ENCODE measurements around the gene MED12L. TPM values are rescaled to one million over a fixed set of nuclear protein-coding genes. Genes with fewer than 3 reads are reported as not detected.
A peak's percentile ranks its signal among the peaks of the same experiment; 100 is the strongest.

Gene MED12L
- total RNA-seq, 6 donors from 2014 or later: 0.27 to 1.5 (median 0.31) TPM; not detected in 2

DNA sequence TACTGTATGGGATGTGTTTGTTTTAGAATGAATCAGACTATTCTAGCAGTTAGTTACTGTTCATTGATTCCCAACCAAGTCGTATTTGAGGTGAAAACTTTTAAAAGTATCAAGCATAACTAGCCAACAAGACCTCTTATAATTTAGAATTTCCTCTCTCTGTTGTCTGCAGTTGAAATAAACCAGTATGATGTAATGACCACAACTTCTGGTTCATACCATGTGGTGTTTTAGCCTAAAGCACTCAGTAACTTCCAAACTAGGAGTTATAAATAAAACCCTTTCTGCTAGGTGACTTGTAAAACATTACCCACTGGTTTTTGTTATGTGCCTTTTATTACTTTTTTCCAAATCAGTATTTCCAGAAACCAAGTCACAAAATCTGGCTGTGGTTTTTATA lies 318.9 kb downstream of the MED12L start:
- Histone ChIP-seq H3K9me3 (no peaks in the 10 kb centered on the region), H3K36me3 (no peaks in the 10 kb centered on the region), H3K27me3 (no peaks in the 10 kb centered on the region), H3K27ac (no peak overlapping the region), H3K4me1 (no peaks in the 10 kb centered on the region), H3K4me3 (no peak overlapping the region)
- DNase-seq (no peak), ATAC-seq (ENCODE audit: low FRiP score in 2 of 2) (peak in 1 of 2 donors; percentile 65)
- WGBS, 2 donors: 37 to 67% methylated on average over 1 of the region's 1 CpG
- TF ChIP-seq, protein P1, sequence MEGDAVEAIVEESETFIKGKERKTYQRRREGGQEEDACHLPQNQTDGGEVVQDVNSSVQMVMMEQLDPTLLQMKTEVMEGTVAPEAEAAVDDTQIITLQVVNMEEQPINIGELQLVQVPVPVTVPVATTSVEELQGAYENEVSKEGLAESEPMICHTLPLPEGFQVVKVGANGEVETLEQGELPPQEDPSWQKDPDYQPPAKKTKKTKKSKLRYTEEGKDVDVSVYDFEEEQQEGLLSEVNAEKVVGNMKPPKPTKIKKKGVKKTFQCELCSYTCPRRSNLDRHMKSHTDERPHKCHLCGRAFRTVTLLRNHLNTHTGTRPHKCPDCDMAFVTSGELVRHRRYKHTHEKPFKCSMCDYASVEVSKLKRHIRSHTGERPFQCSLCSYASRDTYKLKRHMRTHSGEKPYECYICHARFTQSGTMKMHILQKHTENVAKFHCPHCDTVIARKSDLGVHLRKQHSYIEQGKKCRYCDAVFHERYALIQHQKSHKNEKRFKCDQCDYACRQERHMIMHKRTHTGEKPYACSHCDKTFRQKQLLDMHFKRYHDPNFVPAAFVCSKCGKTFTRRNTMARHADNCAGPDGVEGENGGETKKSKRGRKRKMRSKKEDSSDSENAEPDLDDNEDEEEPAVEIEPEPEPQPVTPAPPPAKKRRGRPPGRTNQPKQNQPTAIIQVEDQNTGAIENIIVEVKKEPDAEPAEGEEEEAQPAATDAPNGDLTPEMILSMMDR (IDR thresholded peaks at IDR 0.05): no peak
- no peak for TF ChIP-seq POLR2A (IDR thresholded peaks at IDR 0.05)
- no peak for TF ChIP-seq POLR2AphosphoS5 (IDR thresholded peaks at IDR 0.05)
- TF ChIP-seq EP300 (IDR thresholded peaks at IDR 0.05): no peak

GRCh38 chr3:151407928-151408327 lies 322.5 kb downstream of the MED12L start:
- no peaks in the 10 kb centered on the region for H3K4me1 ChIP-seq
- no peaks in the 10 kb centered on the region for H3K9me3 ChIP-seq
- no peaks in the 10 kb centered on the region for H3K36me3 ChIP-seq
- TF ChIP-seq, protein P1 (IDR thresholded peaks at IDR 0.05): no peak
- TF ChIP-seq POLR2AphosphoS5 (IDR thresholded peaks at IDR 0.05) (no peak), POLR2A (IDR thresholded peaks at IDR 0.05) (no peak), EP300 (IDR thresholded peaks at IDR 0.05) (no peak)
- H3K4me3 ChIP-seq: no peak overlapping the region
- ATAC-seq (ENCODE audit: low FRiP score in 2 of 2) (no peak), DNase-seq (no peak)
- 85 to 91% methylated on average over 2 of the region's 2 CpGs for WGBS, 2 donors
- no peaks in the 10 kb centered on the region for H3K27me3 ChIP-seq
- no peak overlapping the region for H3K27ac ChIP-seq

- ATAC-seq (ENCODE audit: low FRiP score in 2 of 2) (no peak), DNase-seq (peak in 1 of 2 donors; percentile 24)
- TF ChIP-seq POLR2AphosphoS5 (IDR thresholded peaks at IDR 0.05): no peak
- TF ChIP-seq, protein P1 (IDR thresholded peaks at IDR 0.05): no peak
- no peak for TF ChIP-seq POLR2A (IDR thresholded peaks at IDR 0.05)
- TF ChIP-seq EP300 (IDR thresholded peaks at IDR 0.05): no peak
- WGBS, 2 donors: 86 to 87% methylated on average over 9 of the region's 9 CpGs
- no peak overlapping the region for H3K4me3 ChIP-seq
- no peaks in the 10 kb centered on the region for H3K36me3 ChIP-seq
- H3K27me3 ChIP-seq: no peaks in the 10 kb centered on the region
- no peaks in the 10 kb centered on the region for H3K9me3 ChIP-seq
- no peaks in the 10 kb centered on the region for H3K4me1 ChIP-seq
- H3K27ac ChIP-seq: no peak overlapping the region
Observed at GRCh38 chr3:151410891-151411559, 325.6 kb downstream of the MED12L start.

- Histone ChIP-seq H3K9me3 (no peaks in the 10 kb centered on the region), H3K36me3 (no peaks in the 10 kb centered on the region), H3K27me3 (no peaks in the 10 kb centered on the region), H3K4me1 (no peaks in the 10 kb centered on the region), H3K4me3 (no peak overlapping the region), H3K27ac (no peak overlapping the region)
- no peak for TF ChIP-seq POLR2A (IDR thresholded peaks at IDR 0.05)
- TF ChIP-seq, protein P1 (IDR thresholded peaks at IDR 0.05): no peak
- TF ChIP-seq EP300 (IDR thresholded peaks at IDR 0.05): no peak
- TF ChIP-seq POLR2AphosphoS5 (IDR thresholded peaks at IDR 0.05): no peak
- 77 to 82% methylated on average over 3 to 5 of the region's 5 CpGs for WGBS, 2 donors
- DNase-seq: no peak
- ATAC-seq (ENCODE audit: low FRiP score in 2 of 2): no peak
Observed at GRCh38 chr3:151412989-151413388, 327.5 kb downstream of the MED12L start.

- H3K27ac ChIP-seq: no peak overlapping the region
- no peak overlapping the region for H3K4me3 ChIP-seq
- no peaks in the 10 kb centered on the region for H3K36me3 ChIP-seq
- DNase-seq (no peak), ATAC-seq (ENCODE audit: low FRiP score in 2 of 2) (peak in 1 of 2 donors; percentile 92)
- no peak for TF ChIP-seq POLR2AphosphoS5 (IDR thresholded peaks at IDR 0.05)
- TF ChIP-seq, protein P1 (IDR thresholded peaks at IDR 0.05): no peak
- TF ChIP-seq EP300 (IDR thresholded peaks at IDR 0.05): no peak
- no peak for TF ChIP-seq POLR2A (IDR thresholded peaks at IDR 0.05)
- H3K9me3 ChIP-seq: no peaks in the 10 kb centered on the region
- 29 to 68% methylated on average over 1 of the region's 1 CpG for WGBS, 2 donors
- H3K27me3 ChIP-seq: no peaks in the 10 kb centered on the region
- H3K4me1 ChIP-seq: no peaks in the 10 kb centered on the region
Observed at GRCh38 chr3:151415289-151415688, 329.8 kb downstream of the MED12L start.

All from upper lobe of left lung (tissue), 6 donors.